Measurements from ENCODE around the gene GATAD1. TPM values are rescaled to one million over a fixed set of nuclear protein-coding genes. Genes with fewer than 3 reads are reported as not detected.

The GATAD1 gene
- total RNA-seq, 1 experiment from 2014 or later: 27.0 TPM

- intact Hi-C loops (cut with micrococcal nuclease; ENCODE audit: unreplicated experiment): loop anchor here (5.0 kb wide), 1 partner anchor 595 kb away; no protein-coding TSS in a partner anchor
- H3K27ac ChIP-seq (ENCODE audit: low read length): no peak overlapping the region
- no peak for ATAC-seq
- BruUV-seq (replicated peaks): no TSS peak
- in situ Hi-C loops (cut with HindIII; ENCODE audit: low pct_unique_long_range_greater_than_20kb, low sequenced_read_pairs): no loop called here
- no peak for TF ChIP-seq TCF7L2 (IDR thresholded peaks at IDR 0.05; ENCODE audit: low read depth, low read length)
- TF ChIP-seq REST (IDR thresholded peaks at IDR 0.05; ENCODE audit: insufficient read depth in 1 of 2, low read depth in 2 of 2, low read length in 1 of 2): no peak
- TF ChIP-seq SIN3A (IDR thresholded peaks at IDR 0.05; ENCODE audit: borderline replicate concordance, insufficient read depth, low read depth, low read length): no peak
- no peak for TF ChIP-seq CTCF (IDR thresholded peaks at IDR 0.05)
- no peak for TF ChIP-seq POLR2AphosphoS5 (IDR thresholded peaks at IDR 0.05; ENCODE audit: low read depth, low read length)
- H3K4me3 ChIP-seq (ENCODE audit: low read depth in 2 of 2, low read length in 2 of 2): no peak overlapping the region
- CTCF ChIA-PET: no interaction called here
- POLR2A ChIA-PET: no interaction called here
- H3K27me3 ChIP-seq (ENCODE audit: control insufficient read depth, insufficient read depth, low read length): no peaks in the 10 kb centered on the region
- no peaks in the 10 kb centered on the region for H3K9me3 ChIP-seq (ENCODE audit: control insufficient read depth, insufficient read depth, low read depth, low read length)
- no peak for DNase-seq (ENCODE audit: low read depth, low spot score)
- H3K4me1 ChIP-seq (ENCODE audit: control insufficient read depth, insufficient read depth, low read length): peaks cover 3% of the 10 kb centered on the region; the same call in 1 of the 2 replicates
- H3K36me3 ChIP-seq (ENCODE audit: control insufficient read depth, insufficient read depth, low read length): no peaks in the 10 kb centered on the region
These were observed 15.3 kb downstream of the GATAD1 start for GRCh38 chr7:92462560-92462959.

GRCh38 chr7:92464515-92464914, 17.2 kb downstream of the GATAD1 start:
- H3K36me3 ChIP-seq (ENCODE audit: control insufficient read depth, insufficient read depth, low read length): no peaks in the 10 kb centered on the region
- no peak overlapping the region for H3K27ac ChIP-seq (ENCODE audit: low read length)
- no peaks in the 10 kb centered on the region for H3K27me3 ChIP-seq (ENCODE audit: control insufficient read depth, insufficient read depth, low read length)
- ChIA-PET CTCF (no interaction called here), POLR2A (no interaction called here)
- H3K9me3 ChIP-seq (ENCODE audit: control insufficient read depth, insufficient read depth, low read depth, low read length): no peaks in the 10 kb centered on the region
- H3K4me1 ChIP-seq (ENCODE audit: control insufficient read depth, insufficient read depth, low read length): peaks cover 3% of the 10 kb centered on the region; the same call in 1 of the 2 replicates
- BruUV-seq (replicated peaks): no TSS peak
- no peak for ATAC-seq
- no peak for TF ChIP-seq CTCF (IDR thresholded peaks at IDR 0.05)
- TF ChIP-seq TCF7L2 (IDR thresholded peaks at IDR 0.05; ENCODE audit: low read depth, low read length): no peak
- no peak for TF ChIP-seq REST (IDR thresholded peaks at IDR 0.05; ENCODE audit: insufficient read depth in 1 of 2, low read depth in 2 of 2, low read length in 1 of 2)
- no peak for TF ChIP-seq SIN3A (IDR thresholded peaks at IDR 0.05; ENCODE audit: borderline replicate concordance, insufficient read depth, low read depth, low read length)
- TF ChIP-seq POLR2AphosphoS5 (IDR thresholded peaks at IDR 0.05; ENCODE audit: low read depth, low read length): no peak
- no peak overlapping the region for H3K4me3 ChIP-seq (ENCODE audit: low read depth in 2 of 2, low read length in 2 of 2)
- intact Hi-C loops (cut with micrococcal nuclease; ENCODE audit: unreplicated experiment): loop anchor here (5.0 kb wide), 1 partner anchor 593 kb away; no protein-coding TSS in a partner anchor
- DNase-seq (ENCODE audit: low read depth, low spot score): no peak
- in situ Hi-C loops (cut with HindIII; ENCODE audit: low pct_unique_long_range_greater_than_20kb, low sequenced_read_pairs): no loop called here

All from Panc1 (cell line).